Upper lobe of right lung (tissue), 1 donor: ENCODE data around the gene ETV3L. TPM values are rescaled to one million over a fixed set of nuclear protein-coding genes. Genes with fewer than 3 reads are reported as not detected.

Source experiments
- ATAC-seq: fragments of 200-7000 bp; cut with Tn5 transposase; one replicate; pipeline ENCODE4 v1.9.1; 2020; ENCODE audit warnings: mild to moderate bottlenecking, moderate library complexity
- DNase-seq: peaks from one replicate; pipeline ENCODE4 v3.0.0-alpha.2; 2020
- H3K27ac ChIP-seq: fragments of 200-600 bp; one replicate; pipeline ENCODE4 v1.8.0; 2022
- H3K27me3 ChIP-seq: fragments of 200-600 bp; one replicate; pipeline ENCODE4 v1.8.0; 2022; ENCODE audit warnings: mild to moderate bottlenecking
- H3K36me3 ChIP-seq: fragments of 200-600 bp; one replicate; pipeline ENCODE4 v1.8.0; 2022
- H3K4me1 ChIP-seq: fragments of 200-600 bp; one replicate; pipeline ENCODE4 v1.8.0; 2022
- H3K4me3 ChIP-seq: fragments of 200-600 bp; one replicate; pipeline ENCODE4 v1.8.0; 2022; ENCODE audit warnings: mild to moderate bottlenecking
- H3K9me3 ChIP-seq: fragments of 200-600 bp; one replicate; pipeline ENCODE4 v1.8.0; 2022
- intact Hi-C: fragments of 100-400 bp; cut with DNase I; formaldehyde crosslinking; loops from one replicate; pipeline ENCODE4 v1.11.0; 2022
- total RNA-seq: library from RNA; stranded (reverse); fragmentation: NEBNext Ultra II Directional; extraction: Animal tissue kit (Norgen Biotek cat#: 25700); gene quantifications from one replicate; pipeline ENCODE4 v1.2.1, GENCODE V29; 2021
- TF ChIP-seq, protein P1 (sequence below): fragments of 200-600 bp; IDR thresholded peaks from one replicate; pipeline ENCODE4 v1.8.0; 2022; ENCODE audit warnings: antibody characterized with exemption
- donor health status: DM: no; HTN: yes; CAD: no; lungs with severe emphysema.

ETV3L gene
- total RNA-seq, 1 donor from 2014 or later: not detected

DNA sequence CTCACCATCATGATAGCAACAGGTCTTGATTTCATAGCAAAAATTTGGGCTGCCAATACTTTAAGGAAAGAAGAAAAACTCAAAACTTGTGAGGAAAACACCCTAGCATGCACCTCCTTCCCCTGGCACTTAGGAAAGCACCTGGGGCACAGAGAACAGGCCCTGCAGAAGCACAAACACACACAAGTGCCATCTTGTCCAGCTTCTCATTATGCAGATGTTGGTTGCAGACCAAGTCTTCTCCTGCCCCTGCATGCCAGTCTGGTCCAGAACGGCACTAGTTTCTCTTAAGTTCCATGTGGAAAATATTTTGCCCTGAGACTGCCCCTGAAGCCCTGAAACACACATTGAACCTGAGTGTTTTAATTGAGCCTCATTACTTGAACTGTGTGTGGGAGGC, 44.9 kb upstream of the ETV3L start:
- H3K36me3 ChIP-seq: no peaks in the 10 kb centered on the region
- no peaks in the 10 kb centered on the region for H3K27me3 ChIP-seq
- no peak overlapping the region for H3K4me3 ChIP-seq
- no peak for DNase-seq
- ATAC-seq: no peak
- TF ChIP-seq, protein P1, sequence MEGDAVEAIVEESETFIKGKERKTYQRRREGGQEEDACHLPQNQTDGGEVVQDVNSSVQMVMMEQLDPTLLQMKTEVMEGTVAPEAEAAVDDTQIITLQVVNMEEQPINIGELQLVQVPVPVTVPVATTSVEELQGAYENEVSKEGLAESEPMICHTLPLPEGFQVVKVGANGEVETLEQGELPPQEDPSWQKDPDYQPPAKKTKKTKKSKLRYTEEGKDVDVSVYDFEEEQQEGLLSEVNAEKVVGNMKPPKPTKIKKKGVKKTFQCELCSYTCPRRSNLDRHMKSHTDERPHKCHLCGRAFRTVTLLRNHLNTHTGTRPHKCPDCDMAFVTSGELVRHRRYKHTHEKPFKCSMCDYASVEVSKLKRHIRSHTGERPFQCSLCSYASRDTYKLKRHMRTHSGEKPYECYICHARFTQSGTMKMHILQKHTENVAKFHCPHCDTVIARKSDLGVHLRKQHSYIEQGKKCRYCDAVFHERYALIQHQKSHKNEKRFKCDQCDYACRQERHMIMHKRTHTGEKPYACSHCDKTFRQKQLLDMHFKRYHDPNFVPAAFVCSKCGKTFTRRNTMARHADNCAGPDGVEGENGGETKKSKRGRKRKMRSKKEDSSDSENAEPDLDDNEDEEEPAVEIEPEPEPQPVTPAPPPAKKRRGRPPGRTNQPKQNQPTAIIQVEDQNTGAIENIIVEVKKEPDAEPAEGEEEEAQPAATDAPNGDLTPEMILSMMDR: no peak
- intact Hi-C loops: no loop called here
- peaks cover 4% of the 10 kb centered on the region for H3K4me1 ChIP-seq
- H3K9me3 ChIP-seq: no peaks in the 10 kb centered on the region
- H3K27ac ChIP-seq: no peak overlapping the region

DNA sequence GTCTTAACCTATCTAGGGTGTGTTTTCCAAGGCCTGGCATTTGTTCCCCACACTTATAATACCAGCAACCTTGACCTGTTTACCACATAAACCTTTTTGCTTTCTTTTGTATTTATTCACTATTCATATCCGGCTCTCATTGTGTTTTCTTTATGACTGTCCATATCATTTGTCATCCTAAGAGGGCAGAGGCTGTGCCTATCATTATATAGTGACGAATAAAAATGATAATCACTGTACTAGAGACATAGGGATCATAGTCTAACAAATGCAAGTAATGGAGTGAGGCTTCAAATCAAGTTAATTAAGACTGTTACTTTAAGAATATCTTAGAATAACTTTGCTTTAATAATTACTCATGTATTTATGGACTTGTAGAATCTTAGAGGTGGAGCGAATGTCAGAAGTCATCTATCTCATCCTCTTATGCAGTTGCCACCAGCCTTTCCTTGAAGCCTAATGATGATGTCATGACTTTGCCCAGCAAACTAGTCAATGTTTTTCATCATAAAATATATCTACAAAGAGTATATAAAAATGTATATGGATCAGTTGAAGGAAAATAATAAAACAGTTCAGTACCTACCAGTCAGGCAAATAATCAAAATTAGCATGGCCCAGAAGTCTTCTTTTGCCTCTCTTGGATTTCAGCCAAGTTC, 43.3 kb upstream of the ETV3L start:
- H3K4me3 ChIP-seq: no peak overlapping the region
- TF ChIP-seq, protein P1: no peak
- no peak overlapping the region for H3K27ac ChIP-seq
- DNase-seq (no peak), ATAC-seq (no peak)
- no peaks in the 10 kb centered on the region for H3K36me3 ChIP-seq
- H3K9me3 ChIP-seq: no peaks in the 10 kb centered on the region
- H3K4me1 ChIP-seq: peaks cover 6% of the 10 kb centered on the region
- no peaks in the 10 kb centered on the region for H3K27me3 ChIP-seq
- intact Hi-C loops: no loop called here

DNA sequence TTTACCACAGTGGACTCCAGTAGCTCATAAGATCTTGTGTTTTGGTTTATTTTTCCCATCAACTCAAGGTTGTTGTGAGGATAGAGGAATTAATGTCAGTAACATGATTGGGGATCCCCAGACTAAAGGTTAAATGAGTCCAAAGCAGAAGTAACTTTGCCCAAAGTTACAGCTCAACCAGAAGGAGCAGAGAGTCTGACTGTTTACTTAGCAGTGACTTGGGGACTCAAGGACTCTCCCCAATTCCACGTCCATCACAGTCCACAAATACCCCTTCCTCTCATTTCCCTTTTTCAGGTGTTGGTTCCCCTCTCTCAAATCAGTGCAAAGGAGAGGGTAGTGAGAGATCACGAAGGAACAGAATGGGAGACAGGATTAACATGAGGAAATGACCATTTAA, 42.6 kb upstream of the ETV3L start:
- Histone ChIP-seq H3K9me3 (no peaks in the 10 kb centered on the region), H3K36me3 (no peaks in the 10 kb centered on the region), H3K4me3 (no peak overlapping the region), H3K4me1 (peaks cover 5% of the 10 kb centered on the region), H3K27me3 (no peaks in the 10 kb centered on the region), H3K27ac (no peak overlapping the region)
- intact Hi-C loops: no loop called here
- TF ChIP-seq, protein P1: no peak
- DNase-seq: no peak
- ATAC-seq: no peak

DNA sequence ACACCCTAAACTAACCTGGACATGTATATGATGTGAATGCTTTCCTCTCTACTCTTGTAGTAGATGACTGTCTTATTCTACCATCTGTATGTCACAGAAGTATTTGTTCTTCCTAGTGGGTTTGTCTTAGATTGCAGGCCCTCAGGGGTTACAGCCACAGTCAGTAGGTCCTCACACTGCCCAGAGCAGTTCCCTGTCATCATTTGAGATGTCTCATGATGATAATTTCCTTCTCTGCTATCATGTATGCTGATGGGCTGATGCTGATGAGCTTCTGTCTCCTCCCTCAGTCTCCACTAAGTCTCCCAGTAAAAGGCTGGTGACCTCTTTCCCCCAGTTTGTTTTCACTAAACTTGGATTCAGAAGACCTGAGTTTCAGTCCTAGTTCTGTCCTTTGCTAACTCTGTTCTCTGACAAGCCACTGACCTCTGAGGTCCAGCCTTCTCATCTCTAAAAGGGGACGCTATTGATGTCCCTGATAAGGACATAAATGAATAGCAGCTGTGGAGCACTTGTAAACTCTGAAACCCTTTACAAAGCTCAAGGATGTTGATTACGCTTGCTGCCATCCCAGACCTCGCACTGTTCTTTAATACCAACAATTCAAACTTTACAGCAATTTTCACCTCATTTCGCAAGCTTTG, 41.7 kb upstream of the ETV3L start:
- TF ChIP-seq, protein P1: no peak
- Histone ChIP-seq H3K27ac (no peak overlapping the region), H3K27me3 (no peaks in the 10 kb centered on the region), H3K4me1 (peaks cover 13% of the 10 kb centered on the region), H3K4me3 (no peak overlapping the region), H3K36me3 (no peaks in the 10 kb centered on the region), H3K9me3 (no peaks in the 10 kb centered on the region)
- ATAC-seq: no peak
- intact Hi-C loops: no loop called here
- DNase-seq: no peak

DNA sequence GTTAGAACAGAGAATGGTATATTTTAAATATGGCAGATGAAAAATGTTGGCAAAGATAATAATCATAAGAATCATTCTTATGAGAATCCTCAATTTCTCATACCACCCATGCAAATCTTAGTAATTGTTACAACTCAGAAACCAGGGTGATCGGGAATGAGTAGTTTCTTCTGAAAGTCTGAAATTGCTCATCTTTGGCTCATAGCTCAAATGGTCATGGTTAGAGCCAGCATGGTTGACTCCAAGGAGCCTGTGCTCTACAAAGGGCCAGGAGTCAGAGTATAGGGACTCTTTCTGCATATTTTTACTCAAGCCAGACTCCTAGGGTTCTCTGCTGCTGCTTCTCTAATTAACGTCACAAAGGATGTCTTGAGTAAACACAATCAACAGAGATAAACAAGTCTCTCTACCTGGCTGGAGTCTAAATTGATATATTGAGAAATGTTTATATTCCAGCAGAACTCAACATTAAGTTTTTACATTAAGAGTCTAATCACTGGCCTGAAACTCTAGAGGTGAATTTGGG, 40.5 kb upstream of the ETV3L start:
- Histone ChIP-seq H3K27ac (no peak overlapping the region), H3K9me3 (no peaks in the 10 kb centered on the region), H3K4me3 (no peak overlapping the region), H3K27me3 (no peaks in the 10 kb centered on the region), H3K4me1 (peaks cover 22% of the 10 kb centered on the region), H3K36me3 (peaks cover 10% of the 10 kb centered on the region)
- intact Hi-C loops: no loop called here
- DNase-seq (no peak), ATAC-seq (no peak)
- TF ChIP-seq, protein P1: no peak
